GM18511 (cell line): ENCODE results near the gene ACP3.
"Not testable (repeated sequence)": the region's sequence is repeated elsewhere in the genome, so short reads cannot be mapped to it uniquely, and the experiment has no call there.

Experiments used
- ATAC-seq: cut with Tn5 transposase; IDR thresholded peaks from one replicate; pipeline ENCODE4 v1.9.1; 2021; ENCODE audit warnings: mild to moderate bottlenecking, moderate library complexity; ENCODE audit not compliant: unreplicated experiment

Gene ACP3

GRCh38 chr3:132317229-132317948 is at the start of gene ACP3:
Gene ACP3, plus strand, starts transcription at chr3:132317407. Its CDS starts 50 bp downstream, at chr3:132317457.
- peak; percentile 78 for ATAC-seq

GRCh38 chr3:132268956-132269355 is 48.3 kb upstream of the ACP3 start:
- no peak for ATAC-seq

- no peak for ATAC-seq
Observed at GRCh38 chr3:132273036-132273435, 44.2 kb upstream of the ACP3 start.

- no peak for ATAC-seq
Observed at GRCh38 chr3:132276228-132276906, 40.8 kb upstream of the ACP3 start.

- no peak for ATAC-seq
Observed at GRCh38 chr3:132279030-132279429, 38.2 kb upstream of the ACP3 start.

- peak; percentile 59 for ATAC-seq
Observed at GRCh38 chr3:132283440-132283839, 33.8 kb upstream of the ACP3 start.

GRCh38 chr3:132283916-132284405 is 33.2 kb upstream of the ACP3 start:
- ATAC-seq = no peak

- no peak for ATAC-seq
Observed at GRCh38 chr3:132284781-132285619, 32.2 kb upstream of the ACP3 start.

- ATAC-seq = no peak
Observed at GRCh38 chr3:132285620-132285945, 31.6 kb upstream of the ACP3 start.

- no peak for ATAC-seq
Observed at GRCh38 chr3:132286035-132286434, 31.2 kb upstream of the ACP3 start.

GRCh38 chr3:132288357-132288756 is 28.9 kb upstream of the ACP3 start:
- no peak for ATAC-seq

GRCh38 chr3:132289316-132289715 is 27.9 kb upstream of the ACP3 start:
- no peak for ATAC-seq

GRCh38 chr3:132290833-132291232 is 26.4 kb upstream of the ACP3 start:
- no peak for ATAC-seq

- ATAC-seq = no peak
Observed at GRCh38 chr3:132292042-132292441, 25.2 kb upstream of the ACP3 start.

- ATAC-seq = no peak
Observed at GRCh38 chr3:132293251-132293650, 24.0 kb upstream of the ACP3 start.

- ATAC-seq = no peak
Observed at GRCh38 chr3:132294906-132295305, 22.3 kb upstream of the ACP3 start.

- not testable (repeated sequence) for ATAC-seq
Observed at GRCh38 chr3:132303336-132304201, 13.6 kb upstream of the ACP3 start.

GRCh38 chr3:132304351-132304750 is 12.9 kb upstream of the ACP3 start:
- ATAC-seq = not testable (repeated sequence)

- ATAC-seq = not testable (repeated sequence)
Observed at GRCh38 chr3:132310057-132310456, 7.2 kb upstream of the ACP3 start.

GRCh38 chr3:132311316-132311715 is 5.9 kb upstream of the ACP3 start:
- ATAC-seq = no peak

- no peak for ATAC-seq
Observed at GRCh38 chr3:132311841-132312240, 5.4 kb upstream of the ACP3 start.
